H1 (cell line): Measurements from ENCODE around the gene TGFB2. TPM values are rescaled to one million over a fixed set of nuclear protein-coding genes. Genes with fewer than 3 reads are reported as not detected.

Experiments used
- CTCF ChIA-PET: fragments of 300-600 bp; sonication (Branson Sonifier 250); formaldehyde crosslinking; loops from one replicate; lab custom pipeline; 2021; ENCODE audit not compliant: partially characterized antibody; lab: Charles Lee
- POLR2A ChIA-PET: fragments of 300-600 bp; sonication (Branson Sonifier 250); formaldehyde crosslinking; loops from one replicate; lab custom pipeline; 2021; ENCODE audit warnings: inconsistent platforms; ENCODE audit not compliant: partially characterized antibody; lab: Charles Lee
- DNase-seq, 2 experiments: peaks; one replicate each; pipeline versions ENCODE4 v3.0.0 to v3.0.0-alpha.2; 2010 to 2022; ENCODE audit warnings: low spot score in 2 of 2, low read depth in 1 of 2, mixed read lengths in 1 of 2
- FAIRE-seq: peaks from 2 replicates; lab custom pipeline; 2011; peaks lifted over from hg19 to GRCh38; lab: Jason Lieb, UNC
- H2AFZ ChIP-seq: 2 replicates; pipeline ENCODE4 v1.8.1; 2012; ENCODE audit warnings: low read length, inconsistent platforms
- H2AK5ac ChIP-seq: 2 replicates; pipeline ENCODE4 v1.6.1; 2013; ENCODE audit warnings: low read depth, low read length
- H2BK120ac ChIP-seq: replicated peaks from 2 replicates; pipeline ENCODE3; 2013; ENCODE audit warnings: low read depth, low read length, inconsistent platforms
- H2BK12ac ChIP-seq: 2 replicates; pipeline ENCODE4 v1.6.1; 2013; ENCODE audit warnings: low read depth, low read length
- H2BK15ac ChIP-seq: 2 replicates; pipeline ENCODE4 v1.6.1; 2013; ENCODE audit warnings: low read length
- H2BK20ac ChIP-seq: 2 replicates; pipeline ENCODE4 v1.6.1; 2013; ENCODE audit warnings: low read length
- H2BK5ac ChIP-seq: 2 replicates; pipeline ENCODE4 v1.6.1; 2013; ENCODE audit warnings: low read depth, low read length
- H3K14ac ChIP-seq: 2 replicates; pipeline ENCODE4 v1.6.1; 2013; ENCODE audit warnings: inconsistent platforms; ENCODE audit not compliant: insufficient read length
- H3K18ac ChIP-seq: 2 replicates; pipeline ENCODE4 v1.6.1; 2013; ENCODE audit warnings: low read length; ENCODE audit errors: extremely low read depth
- H3K23ac ChIP-seq: 2 replicates; pipeline ENCODE4 v1.6.1; 2013; ENCODE audit warnings: inconsistent platforms; ENCODE audit not compliant: insufficient read length
- H3K23me2 ChIP-seq: 2 replicates; pipeline ENCODE4 v1.6.1; 2013; ENCODE audit warnings: low read depth, low read length
- H3K27ac ChIP-seq: 2 replicates; pipeline ENCODE4 v1.6.1; 2011; ENCODE audit warnings: low read depth, low read length, inconsistent platforms
- H3K27me3 ChIP-seq, 4 experiments: replicated peaks in 1 of 4; 1 replicate in 1 of 4; 2 replicates in 3 of 4; pipeline versions ENCODE4 v1.6.1 to v1.8.1; 2011 to 2013; ENCODE audit warnings: low read length in 3 of 4, mild to moderate bottlenecking in 3 of 4, inconsistent platforms in 2 of 4, mixed read lengths in 2 of 4, moderate library complexity in 1 of 4; ENCODE audit not compliant: control insufficient read depth in 3 of 4, insufficient read depth in 3 of 4; ENCODE audit errors: extremely low read depth in 1 of 4
- H3K36me3 ChIP-seq, 4 experiments: 2 replicates each; pipeline versions ENCODE4 v1.6.1 to v1.8.1; 2011 to 2013; ENCODE audit warnings: mild to moderate bottlenecking in 4 of 4, low read length in 3 of 4, moderate library complexity in 2 of 4, control low read depth in 1 of 4, inconsistent platforms in 1 of 4; ENCODE audit not compliant: insufficient read depth in 4 of 4, control insufficient read depth in 2 of 4
- H3K4ac ChIP-seq: replicated peaks from 2 replicates; pipeline ENCODE3; 2013; ENCODE audit warnings: low read length, low read depth, mixed read lengths, inconsistent platforms; ENCODE audit not compliant: insufficient read length
- H3K4me1 ChIP-seq, 4 experiments: replicated peaks in 1 of 4; 1 replicate in 1 of 4; 2 replicates in 3 of 4; pipeline versions ENCODE4 v1.6.1 to v1.8.1; 2011 to 2013; ENCODE audit warnings: low read length in 3 of 4, inconsistent platforms in 2 of 4, mixed read lengths in 1 of 4; ENCODE audit not compliant: insufficient read depth in 4 of 4, control insufficient read depth in 3 of 4
- H3K4me2 ChIP-seq, 2 experiments: 2 replicates each; pipeline versions ENCODE4 v1.6.1 to v1.8.1; 2011 to 2013; ENCODE audit warnings: low read depth in 2 of 2, low read length in 2 of 2, control low read depth in 1 of 2, inconsistent platforms in 1 of 2, mild to moderate bottlenecking in 1 of 2; ENCODE audit not compliant: insufficient read depth in 1 of 2
- H3K4me3 ChIP-seq, 4 experiments: fragments of 200-600, 300-600 bp in 1 of 4; sonication (generic), shearing (Covaris generic), sonication (Bioruptor Twin) in 1 of 4; 2 replicates each; pipeline versions ENCODE4 v1.5.1 to v1.8.1; 2011 to 2016; ENCODE audit warnings: low read length in 4 of 4, low read depth in 3 of 4, control low read depth in 2 of 4, inconsistent platforms in 2 of 4, mild to moderate bottlenecking in 2 of 4, mixed read lengths in 1 of 4, moderate library complexity in 1 of 4; ENCODE audit not compliant: insufficient read depth in 2 of 4; ENCODE audit errors: extremely low read depth in 1 of 4
- H3K56ac ChIP-seq: replicated peaks from 2 replicates; pipeline ENCODE3; 2013; ENCODE audit warnings: low read depth, mild to moderate bottlenecking, mixed read lengths, low read length, inconsistent platforms; ENCODE audit not compliant: insufficient read length
- H3K79me1 ChIP-seq: 2 replicates; pipeline ENCODE4 v1.6.1; 2013; ENCODE audit warnings: low read depth, low read length, control low read depth
- H3K79me2 ChIP-seq, 2 experiments: 2 replicates each; pipeline versions ENCODE4 v1.6.1 to v1.8.1; 2012 to 2013; ENCODE audit warnings: low read length in 2 of 2, mild to moderate bottlenecking in 2 of 2, inconsistent platforms in 1 of 2; ENCODE audit not compliant: insufficient read depth in 2 of 2, control insufficient read depth in 1 of 2
- H3K9ac ChIP-seq, 4 experiments: replicated peaks in 1 of 4; 1 replicate in 1 of 4; 2 replicates in 3 of 4; pipeline versions ENCODE4 v1.6.1 to v1.8.1; 2011 to 2013; ENCODE audit warnings: low read depth in 3 of 4, low read length in 3 of 4, control low read depth in 2 of 4, mild to moderate bottlenecking in 2 of 4, moderate library complexity in 2 of 4, inconsistent platforms in 1 of 4; ENCODE audit errors: extremely low read depth in 1 of 4
- H3K9me3 ChIP-seq, 2 experiments: 2 replicates each; pipeline versions ENCODE4 v1.6.1 to v1.8.1; 2012 to 2013; ENCODE audit warnings: mild to moderate bottlenecking in 2 of 2, moderate library complexity in 2 of 2, control low read depth in 1 of 2, inconsistent platforms in 1 of 2, low read depth in 1 of 2, low read length in 1 of 2, mixed read lengths in 1 of 2; ENCODE audit not compliant: insufficient read depth in 2 of 2
- H4K20me1 ChIP-seq, 2 experiments: replicated peaks in 1 of 2; 2 replicates each; pipeline versions ENCODE3 to v1.8.1; 2011 to 2013; ENCODE audit warnings: inconsistent platforms in 2 of 2, low read length in 2 of 2, mild to moderate bottlenecking in 1 of 2; ENCODE audit not compliant: insufficient read depth in 2 of 2, control insufficient read depth in 1 of 2
- H4K5ac ChIP-seq: 2 replicates; pipeline ENCODE4 v1.6.1; 2013; ENCODE audit warnings: low read length, low read depth, mixed read lengths, inconsistent platforms; ENCODE audit not compliant: insufficient read length
- H4K8ac ChIP-seq: 2 replicates; pipeline ENCODE4 v1.8.0; 2013; ENCODE audit warnings: mild to moderate bottlenecking, moderate library complexity, low read length, inconsistent platforms; ENCODE audit not compliant: insufficient read depth; ENCODE audit errors: extremely low read depth
- H4K91ac ChIP-seq: replicated peaks from 2 replicates; pipeline ENCODE3; 2013; ENCODE audit warnings: low read length, mixed read lengths, inconsistent platforms; ENCODE audit not compliant: insufficient read length
- POU5F1 ChIP-seq: IDR thresholded peaks from 2 replicates; pipeline ENCODE4 v1.6.1; 2011; ENCODE audit warnings: low read depth, mild to moderate bottlenecking, low read length, moderate library complexity
- WGBS, 2 experiments: shearing (Covaris generic) in 1 of 2; methylation state at CpG; one replicate each; pipeline versions ENCODE4 v1.1.6 to v1.1.7; 2013 to 2015; ENCODE audit warnings: low lambda C conversion rate in 2 of 2, mixed read lengths in 2 of 2, inconsistent platforms in 1 of 2, low coverage in 1 of 2, missing lambda C conversion rate in 1 of 2; ENCODE audit not compliant: insufficient replicate concordance in 2 of 2, insufficient coverage in 1 of 2, insufficient read length in 1 of 2; ENCODE audit errors: extremely low coverage in 1 of 2, missing lambda C conversion rate in 1 of 2; 5-methylcytosine and 5-hydroxymethylcytosine counted together
- polyA plus RNA-seq, 7 experiments: library from polyadenylated mRNA; depleted of rRNA in 3 of 7; stranded (reverse) in 5 of 7; unstranded in 2 of 7; fragments of >200 nt in 5 of 7; fragments of 200-250 nt in 2 of 7; gene quantifications; 1 replicate in 5 of 7; 2 replicates in 1 of 7; 4 replicates in 1 of 7; pipeline versions ENCODE4 v1.2.1 to v1.2.3, GENCODE V29; 2011 to 2013; ENCODE audit warnings: missing spikeins in 2 of 7, mixed read lengths in 2 of 7
- total RNA-seq: library from RNA; stranded (reverse); fragmentation: NEBNext Ultra II Directional; extraction: Animal tissue kit (Norgen Biotek cat#: 25700); gene quantifications from 2 replicates; pipeline ENCODE4 v1.2.1, GENCODE V29; 2021
- TF ChIP-seq, protein P1 (sequence below): IDR thresholded peaks from 2 replicates; pipeline ENCODE4 v1.6.1; 2012; ENCODE audit warnings: inconsistent platforms

Gene TGFB2
- total and polyA plus RNA-seq, 2 of the 8 experiments (the other 6 are each of a cell fraction or from before 2014, with no cell fraction given) = 0.26 to 0.84 TPM

DNA sequence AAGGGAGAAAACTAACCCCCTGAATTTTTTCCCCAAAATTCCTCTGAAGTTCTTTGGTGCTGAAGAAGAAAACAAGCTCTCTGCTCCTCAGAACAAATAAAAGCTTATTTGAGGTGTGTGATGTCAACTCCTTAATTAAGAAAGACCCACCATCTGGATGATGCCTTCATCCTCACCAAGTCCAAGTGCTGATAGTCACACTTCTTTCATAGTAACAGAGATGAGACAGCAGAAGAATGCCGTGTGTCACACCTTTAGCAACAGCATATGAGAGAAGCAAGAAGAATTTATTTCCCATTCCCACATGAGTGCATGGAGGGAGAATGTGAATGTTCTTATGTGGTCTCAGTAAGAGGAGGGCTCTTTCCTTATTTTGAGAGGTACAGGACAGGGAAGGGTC lies 91.2 kb downstream of the TGFB2 start:
- no peaks in the 10 kb centered on the region for H3K9me3 ChIP-seq

More for the DNA sequence above, 91.2 kb downstream of the TGFB2 start:
- Histone ChIP-seq H2AFZ (no peak overlapping the region), H2BK20ac (no peak overlapping the region), H2BK12ac (no peak overlapping the region), H3K18ac (no peak overlapping the region), H3K27ac (no peak overlapping the region), H4K8ac (no peak overlapping the region), H2BK15ac (no peak overlapping the region), H3K36me3 (no peaks in the 10 kb centered on the region), H3K79me1 (no peaks in the 10 kb centered on the region), H3K4me3 (no peak overlapping the region), H3K27me3 (no peaks in the 10 kb centered on the region), H3K14ac (no peak overlapping the region), H4K20me1 (no peaks in the 10 kb centered on the region), H3K56ac (no peak overlapping the region), H3K4me2 (no peak overlapping the region), H3K23ac (no peak overlapping the region), H3K79me2 (no peaks in the 10 kb centered on the region), H4K5ac (no peak overlapping the region), H2BK120ac (no peak overlapping the region), H3K9ac (no peak overlapping the region), H2AK5ac (no peak overlapping the region), H2BK5ac (no peak overlapping the region), H3K4ac (no peak overlapping the region), H3K23me2 (no peaks in the 10 kb centered on the region), H3K4me1 (no peaks in the 10 kb centered on the region; a peak in 1 of 7 replicates), H4K91ac (no peak overlapping the region)
- FAIRE-seq (no peak), DNase-seq (no peak)
- TF ChIP-seq, protein P1, sequence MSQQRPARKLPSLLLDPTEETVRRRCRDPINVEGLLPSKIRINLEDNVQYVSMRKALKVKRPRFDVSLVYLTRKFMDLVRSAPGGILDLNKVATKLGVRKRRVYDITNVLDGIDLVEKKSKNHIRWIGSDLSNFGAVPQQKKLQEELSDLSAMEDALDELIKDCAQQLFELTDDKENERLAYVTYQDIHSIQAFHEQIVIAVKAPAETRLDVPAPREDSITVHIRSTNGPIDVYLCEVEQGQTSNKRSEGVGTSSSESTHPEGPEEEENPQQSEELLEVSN = no peak
- no peak for TF ChIP-seq POU5F1
- WGBS, 2 experiments = 90% methylated on average over 1 of the region's 1 CpG; no CpG with 5 or more reads in 1 of the 2 experiments
- POLR2A ChIA-PET = no interaction called here
- CTCF ChIA-PET = no interaction called here
